GM21723 (cell line): ENCODE data around the gene SGK1.

ENCODE experiments used
- ATAC-seq: cut with Tn5 transposase; IDR thresholded peaks from one replicate; pipeline ENCODE4 v1.9.1; 2021; ENCODE audit warnings: mild to moderate bottlenecking, moderate library complexity; ENCODE audit not compliant: unreplicated experiment

SGK1 gene

GRCh38 chr6:134132494-134133141 lies 185.3 kb downstream of the SGK1 start:
- no peak for ATAC-seq

DNA sequence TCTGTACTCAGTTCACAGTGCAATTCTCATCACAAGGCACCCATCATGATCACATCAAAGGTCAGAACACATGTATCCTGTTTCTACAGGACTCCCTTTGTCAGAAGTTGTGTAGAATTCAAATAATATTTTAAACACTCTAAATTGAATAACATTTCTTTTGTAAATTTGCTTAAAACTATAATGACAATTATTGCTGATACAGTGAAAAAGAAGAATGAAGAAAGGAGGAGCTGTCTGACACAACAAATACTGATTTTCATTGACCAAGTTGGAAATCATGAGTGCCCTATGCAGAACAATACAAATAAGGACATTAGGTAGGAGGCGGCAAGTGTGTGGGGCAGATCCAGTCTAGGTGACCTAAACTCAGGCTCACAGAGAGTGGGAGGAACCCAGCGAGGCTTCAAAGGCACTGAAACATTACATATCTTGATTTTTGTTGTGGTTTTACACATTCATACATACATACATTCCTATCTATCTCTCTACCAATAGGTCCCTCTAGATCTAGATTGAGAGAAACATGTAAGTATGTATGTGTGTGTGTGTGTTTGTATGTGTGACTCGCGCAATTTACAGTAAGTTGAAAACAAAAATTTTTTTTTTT lies 186.3 kb downstream of the SGK1 start:
- no peak for ATAC-seq

DNA sequence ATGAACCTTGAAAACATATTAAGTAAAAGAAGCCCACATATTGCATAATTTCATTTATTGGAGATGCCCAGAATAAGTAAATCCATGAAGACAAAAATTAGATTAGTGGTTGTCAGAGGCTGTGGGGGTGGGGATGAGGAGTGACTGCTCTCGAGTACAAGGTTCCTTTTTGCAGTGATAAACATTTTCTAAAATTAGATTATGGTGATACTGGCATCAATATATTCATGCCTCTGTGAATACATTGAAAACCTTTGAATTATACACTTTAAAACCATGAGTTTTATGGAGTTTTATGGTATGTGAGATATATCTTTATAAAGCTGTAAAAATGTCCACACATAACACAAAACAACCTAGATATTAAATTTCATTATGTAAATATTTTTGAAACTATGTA lies 189.8 kb downstream of the SGK1 start:
- no peak for ATAC-seq

- peak; percentile 71 for ATAC-seq
Measured at GRCh38 chr6:134123666-134124208, 194.2 kb downstream of the SGK1 start.

DNA sequence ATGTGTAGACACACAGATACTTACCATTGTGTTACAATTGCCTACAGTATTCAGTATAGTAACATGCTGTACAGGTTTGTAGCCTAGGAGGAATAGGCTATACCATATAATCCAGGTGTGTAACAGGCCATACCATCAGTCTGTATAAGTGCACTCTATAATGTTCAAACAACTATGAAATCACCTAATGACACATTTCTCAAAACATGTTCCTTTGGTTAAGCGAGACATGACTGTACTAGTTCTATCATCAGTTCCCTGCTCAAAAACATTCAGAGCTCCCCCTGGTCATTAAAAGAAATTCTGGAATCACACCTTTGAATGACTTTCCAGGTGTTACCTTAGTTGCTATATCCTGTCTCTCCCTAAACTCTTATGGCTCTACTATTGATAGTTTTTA lies 195.1 kb downstream of the SGK1 start:
- no peak for ATAC-seq

DNA sequence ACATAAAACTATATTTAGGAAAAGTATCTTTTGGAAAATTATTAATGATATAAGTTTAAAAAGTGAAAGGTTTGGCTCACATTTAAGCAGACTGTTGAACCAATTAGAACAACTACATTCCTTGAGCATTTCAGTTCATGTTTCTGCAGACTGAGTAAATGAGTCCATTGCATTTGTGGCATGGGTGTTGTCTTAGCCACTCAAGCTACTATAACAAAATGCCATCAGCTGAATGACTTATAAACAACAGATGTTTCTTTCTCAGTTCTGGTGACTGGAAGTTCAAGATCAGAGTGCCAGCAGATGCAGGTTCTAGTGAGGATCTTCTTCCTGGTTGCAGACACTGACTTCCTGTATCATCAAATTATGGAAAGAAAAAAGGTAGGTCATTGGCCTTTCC lies 198.4 kb downstream of the SGK1 start:
- no peak for ATAC-seq
